K562 (cell line): ENCODE results near the gene POLR3GL. TPM values are rescaled to one million over a fixed set of nuclear protein-coding genes. Genes with fewer than 3 reads are reported as not detected.
A peak's percentile ranks its signal among the peaks of the same experiment; 100 is the strongest.

ENCODE experiments used
- BCOR ChIP-seq: fragments of 450-650 bp; IDR thresholded peaks from 2 replicates; pipeline ENCODE4 v1.6.1; 2016
- CBX5 ChIP-seq: IDR thresholded peaks from 2 replicates; pipeline ENCODE4 v1.6.1; 2014; ENCODE audit warnings: low read depth, borderline replicate concordance
- CTBP1 ChIP-seq: fragments of 450-650 bp; IDR thresholded peaks from 2 replicates; pipeline ENCODE4 v1.6.1; 2016; ENCODE audit warnings: borderline replicate concordance
- GABPB2 ChIP-seq: fragments of 250-450 bp; sonication (Bioruptor Pico); conservative IDR thresholded peaks from 2 replicates; pipeline ENCODE4 v1.5.1; 2021; ENCODE audit warnings: mild to moderate bottlenecking
- KAT7 ChIP-seq: sonication (generic); formaldehyde crosslinking; IDR thresholded peaks from 2 replicates; pipeline ENCODE4 v1.8.0; 2022; ENCODE audit warnings: missing genetic modification reagents, mild to moderate bottlenecking, borderline replicate concordance
- NCOA4 ChIP-seq: fragments of 450-650 bp; IDR thresholded peaks from 2 replicates; pipeline ENCODE4 v1.6.1; 2018; ENCODE audit warnings: mild to moderate bottlenecking; ENCODE audit not compliant: partially characterized antibody
- RBFOX2 ChIP-seq: fragments of 200-400 bp; formaldehyde crosslinking; IDR thresholded peaks from 2 replicates; pipeline ENCODE4 v1.6.1; 2017; ENCODE audit warnings: low read depth, mild to moderate bottlenecking, low read length, moderate library complexity
- RCOR1 ChIP-seq, 2 experiments: IDR thresholded peaks; 2 replicates each; pipeline ENCODE4 v1.6.1; 2012; ENCODE audit warnings: low read depth in 2 of 2, low read length in 2 of 2, borderline replicate concordance in 1 of 2, improper control_type of control experiment in 1 of 2
- SAFB2 ChIP-seq: fragments of 200-400 bp; formaldehyde crosslinking; IDR thresholded peaks from 2 replicates; pipeline ENCODE4 v1.6.1; 2018; ENCODE audit warnings: borderline replicate concordance, low read length, low read depth, moderate library complexity; ENCODE audit not compliant: severe bottlenecking
- SMARCB1 ChIP-seq: IDR thresholded peaks from 2 replicates; pipeline ENCODE4 v1.6.1; 2011; ENCODE audit warnings: improper control_type of control experiment, low read depth; ENCODE audit not compliant: insufficient read length
- SREBF1 ChIP-seq: fragments of 150-350 bp; IDR thresholded peaks from 2 replicates; pipeline ENCODE4 v1.6.1; 2014; ENCODE audit warnings: antibody characterized with exemption, low read depth, low read length, borderline replicate concordance
- SREBF2 ChIP-seq: sonication (generic); formaldehyde crosslinking; IDR thresholded peaks from 2 replicates; pipeline ENCODE4 v1.4.0; 2020; ENCODE audit warnings: mild to moderate bottlenecking, missing genetic modification reagents
- SRSF9 ChIP-seq: fragments of 200-400 bp; formaldehyde crosslinking; IDR thresholded peaks from 2 replicates; pipeline ENCODE4 v1.6.1; 2017; ENCODE audit warnings: low read depth, low read length, borderline replicate concordance
- STAT5A ChIP-seq: IDR thresholded peaks from 2 replicates; pipeline ENCODE4 v1.6.1; 2012; ENCODE audit warnings: low read length, inconsistent platforms, borderline replicate concordance
- ZNF174 ChIP-seq: fragments of 250-450 bp; sonication (Bioruptor Pico); IDR thresholded peaks from 2 replicates; pipeline ENCODE4 v1.4.0; 2020; ENCODE audit warnings: mild to moderate bottlenecking
- ZNF212 ChIP-seq: fragments of 450-650 bp; formaldehyde crosslinking; IDR thresholded peaks from 2 replicates; pipeline ENCODE4 v1.4.0; 2020; ENCODE audit warnings: mild to moderate bottlenecking
- ZNF444 ChIP-seq: fragments of 250-450 bp; sonication (Bioruptor Pico); IDR thresholded peaks from 2 replicates; pipeline ENCODE4 v1.4.0; 2020; ENCODE audit warnings: mild to moderate bottlenecking, moderate library complexity
- ZNF644 ChIP-seq: fragments of 200-800 bp; sonication (Bioruptor generic); IDR thresholded peaks from 2 replicates; pipeline ENCODE4 v1.6.1; 2016; ENCODE audit warnings: low read depth, missing genetic modification characterization, missing compliant biosample characterization
- ZNF75A ChIP-seq: fragments of 450-650 bp; formaldehyde crosslinking; IDR thresholded peaks from 2 replicates; pipeline ENCODE4 v1.4.0; 2020; ENCODE audit warnings: mild to moderate bottlenecking
- ZZZ3 ChIP-seq: fragments of 450-650 bp; IDR thresholded peaks from 2 replicates; pipeline ENCODE4 v1.6.1; 2016; ENCODE audit warnings: antibody characterized with exemption, mild to moderate bottlenecking, moderate library complexity
- polyA plus RNA-seq, 8 experiments: library from polyadenylated mRNA; depleted of rRNA in 4 of 8; stranded (reverse) in 5 of 8; unstranded in 3 of 8; fragments of >200 nt; fragmentation: Nextera tagmentation in 2 of 8; fragmentation: Illumina TruSeq in 1 of 8; extraction: Ambion mirVana in 2 of 8; extraction: Trizol in 1 of 8; gene quantifications; 2 replicates each; pipeline versions ENCODE4 v1.2.1 to v1.2.3, GENCODE V29; 2011 to 2014; ENCODE audit warnings: inconsistent platforms in 1 of 8, missing spikeins in 1 of 8
- total RNA-seq, 7 experiments: library from RNA; depleted of rRNA in 6 of 7; stranded (reverse); fragments of >200 nt in 6 of 7; fragmentation: Illumina TruSeq in 2 of 7; extraction: Trizol in 2 of 7; gene quantifications; 2 replicates each; pipeline versions ENCODE4 v1.2.1 to v1.2.3, GENCODE V29; 2011 to 2021; ENCODE audit warnings: low replicate concordance in 1 of 7
- TF ChIP-seq, protein P1 (sequence below): sonication (generic); formaldehyde crosslinking; IDR thresholded peaks from 2 replicates; pipeline ENCODE4 v1.8.0; 2023; ENCODE audit warnings: mild to moderate bottlenecking, missing genetic modification reagents
- TF ChIP-seq, protein P2 (sequence below): IDR thresholded peaks from 3 replicates; pipeline ENCODE4 v1.6.1; 2011; ENCODE audit warnings: borderline replicate concordance, mild to moderate bottlenecking; ENCODE audit not compliant: insufficient read length, insufficient read depth
- TF ChIP-seq, protein P3 (sequence below): fragments of 450-650 bp; formaldehyde crosslinking; IDR thresholded peaks from 2 replicates; pipeline ENCODE4 v1.4.0; 2020; ENCODE audit warnings: mild to moderate bottlenecking, moderate library complexity

Gene POLR3GL
- total and polyA plus RNA-seq, 9 of the 15 experiments (the other 6 are each of a cell fraction or from before 2014, with no cell fraction given): 14.6 to 48.4 (median 38.2) TPM

DNA sequence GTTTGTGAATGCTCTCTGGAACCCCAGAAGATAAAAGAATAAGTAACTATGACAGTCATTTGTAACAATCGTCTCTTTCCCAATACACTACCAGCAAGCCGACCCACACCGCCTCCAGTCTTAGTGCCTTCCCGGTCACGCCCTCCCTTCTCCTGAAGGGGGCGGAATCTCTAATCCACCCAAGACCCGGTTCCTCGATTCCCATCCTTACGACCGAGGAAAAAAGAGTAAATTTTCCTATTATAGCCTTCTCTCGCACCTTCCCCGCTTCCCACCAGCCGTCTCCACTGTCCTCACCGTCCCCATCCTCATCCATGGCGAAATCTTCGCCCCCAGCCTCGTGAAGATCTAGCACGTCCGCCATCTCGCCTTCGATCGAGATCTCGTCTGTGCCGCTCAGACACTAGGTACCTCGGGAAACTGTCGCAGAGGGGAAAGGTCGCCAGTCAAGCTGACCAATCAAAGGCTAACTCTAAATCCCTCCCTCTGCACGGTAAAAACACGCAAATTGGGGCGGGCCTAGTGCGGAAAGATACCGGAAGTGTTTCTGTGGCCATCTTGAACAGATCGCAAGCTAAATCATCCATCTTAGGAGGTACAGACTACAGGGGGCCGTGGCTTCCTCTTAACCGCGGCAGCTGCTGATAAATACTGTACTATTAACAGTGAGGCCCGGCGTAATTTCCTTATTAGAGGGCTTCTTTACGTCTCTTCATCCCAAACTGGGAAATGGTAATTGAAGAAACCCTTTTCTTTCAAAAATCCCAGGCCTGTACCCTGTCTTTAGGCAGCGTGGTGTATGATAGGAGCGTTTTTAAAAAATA, 37.2 kb upstream of the POLR3GL start, which contains the start of gene RBM8A (continued):
- TF ChIP-seq, protein P1, sequence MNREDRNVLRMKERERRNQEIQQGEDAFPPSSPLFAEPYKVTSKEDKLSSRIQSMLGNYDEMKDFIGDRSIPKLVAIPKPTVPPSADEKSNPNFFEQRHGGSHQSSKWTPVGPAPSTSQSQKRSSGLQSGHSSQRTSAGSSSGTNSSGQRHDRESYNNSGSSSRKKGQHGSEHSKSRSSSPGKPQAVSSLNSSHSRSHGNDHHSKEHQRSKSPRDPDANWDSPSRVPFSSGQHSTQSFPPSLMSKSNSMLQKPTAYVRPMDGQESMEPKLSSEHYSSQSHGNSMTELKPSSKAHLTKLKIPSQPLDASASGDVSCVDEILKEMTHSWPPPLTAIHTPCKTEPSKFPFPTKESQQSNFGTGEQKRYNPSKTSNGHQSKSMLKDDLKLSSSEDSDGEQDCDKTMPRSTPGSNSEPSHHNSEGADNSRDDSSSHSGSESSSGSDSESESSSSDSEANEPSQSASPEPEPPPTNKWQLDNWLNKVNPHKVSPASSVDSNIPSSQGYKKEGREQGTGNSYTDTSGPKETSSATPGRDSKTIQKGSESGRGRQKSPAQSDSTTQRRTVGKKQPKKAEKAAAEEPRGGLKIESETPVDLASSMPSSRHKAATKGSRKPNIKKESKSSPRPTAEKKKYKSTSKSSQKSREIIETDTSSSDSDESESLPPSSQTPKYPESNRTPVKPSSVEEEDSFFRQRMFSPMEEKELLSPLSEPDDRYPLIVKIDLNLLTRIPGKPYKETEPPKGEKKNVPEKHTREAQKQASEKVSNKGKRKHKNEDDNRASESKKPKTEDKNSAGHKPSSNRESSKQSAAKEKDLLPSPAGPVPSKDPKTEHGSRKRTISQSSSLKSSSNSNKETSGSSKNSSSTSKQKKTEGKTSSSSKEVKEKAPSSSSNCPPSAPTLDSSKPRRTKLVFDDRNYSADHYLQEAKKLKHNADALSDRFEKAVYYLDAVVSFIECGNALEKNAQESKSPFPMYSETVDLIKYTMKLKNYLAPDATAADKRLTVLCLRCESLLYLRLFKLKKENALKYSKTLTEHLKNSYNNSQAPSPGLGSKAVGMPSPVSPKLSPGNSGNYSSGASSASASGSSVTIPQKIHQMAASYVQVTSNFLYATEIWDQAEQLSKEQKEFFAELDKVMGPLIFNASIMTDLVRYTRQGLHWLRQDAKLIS: peak; percentile 86
- TF ChIP-seq CBX5: no peak
- no peak for TF ChIP-seq SRSF9
- no peak; the same call in 1 of the 2 replicates for TF ChIP-seq STAT5A
- TF ChIP-seq, protein P2, sequence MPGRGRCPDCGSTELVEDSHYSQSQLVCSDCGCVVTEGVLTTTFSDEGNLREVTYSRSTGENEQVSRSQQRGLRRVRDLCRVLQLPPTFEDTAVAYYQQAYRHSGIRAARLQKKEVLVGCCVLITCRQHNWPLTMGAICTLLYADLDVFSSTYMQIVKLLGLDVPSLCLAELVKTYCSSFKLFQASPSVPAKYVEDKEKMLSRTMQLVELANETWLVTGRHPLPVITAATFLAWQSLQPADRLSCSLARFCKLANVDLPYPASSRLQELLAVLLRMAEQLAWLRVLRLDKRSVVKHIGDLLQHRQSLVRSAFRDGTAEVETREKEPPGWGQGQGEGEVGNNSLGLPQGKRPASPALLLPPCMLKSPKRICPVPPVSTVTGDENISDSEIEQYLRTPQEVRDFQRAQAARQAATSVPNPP: no peak
- 0 out of 2 replicates have a peak, but pooled peaks have one; percentile 43 for TF ChIP-seq ZNF644
- TF ChIP-seq SAFB2: no peak
- no peak for TF ChIP-seq ZNF212 (CRISPR knock-in tag)
- peak; percentile 79 for TF ChIP-seq ZZZ3
- TF ChIP-seq BCOR: peak; percentile 86
- no peak for TF ChIP-seq ZNF75A (CRISPR knock-in tag)
- peak in 1 of 2 experiments; percentile 52; a peak in 1 of 4 replicates for TF ChIP-seq RCOR1 (IDR thresholded peaks at IDR 0.05; ENCODE audit: borderline replicate concordance in 1 of 2, low read depth in 2 of 2, low read length in 2 of 2)
- no peak for TF ChIP-seq SMARCB1
- no peak for TF ChIP-seq ZNF174 (CRISPR knock-in tag)
- TF ChIP-seq NCOA4: no peak
- peak; percentile 70; the same call in 1 of the 2 replicates for TF ChIP-seq CTBP1
- TF ChIP-seq, protein P3, sequence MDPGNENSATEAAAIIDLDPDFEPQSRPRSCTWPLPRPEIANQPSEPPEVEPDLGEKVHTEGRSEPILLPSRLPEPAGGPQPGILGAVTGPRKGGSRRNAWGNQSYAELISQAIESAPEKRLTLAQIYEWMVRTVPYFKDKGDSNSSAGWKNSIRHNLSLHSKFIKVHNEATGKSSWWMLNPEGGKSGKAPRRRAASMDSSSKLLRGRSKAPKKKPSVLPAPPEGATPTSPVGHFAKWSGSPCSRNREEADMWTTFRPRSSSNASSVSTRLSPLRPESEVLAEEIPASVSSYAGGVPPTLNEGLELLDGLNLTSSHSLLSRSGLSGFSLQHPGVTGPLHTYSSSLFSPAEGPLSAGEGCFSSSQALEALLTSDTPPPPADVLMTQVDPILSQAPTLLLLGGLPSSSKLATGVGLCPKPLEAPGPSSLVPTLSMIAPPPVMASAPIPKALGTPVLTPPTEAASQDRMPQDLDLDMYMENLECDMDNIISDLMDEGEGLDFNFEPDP (CRISPR knock-in tag): no peak
- peak; percentile 40; the same call in 1 of the 2 replicates for TF ChIP-seq KAT7
- TF ChIP-seq SREBF2 (CRISPR knock-in tag): no peak
- TF ChIP-seq ZNF444: no peak
- TF ChIP-seq GABPB2: no peak
- no peak for TF ChIP-seq SREBF1
- peak; percentile 91 for TF ChIP-seq RBFOX2
